ENCODE measurements around the gene CPEB3. TPM values are rescaled to one million over a fixed set of nuclear protein-coding genes. Genes with fewer than 3 reads are reported as not detected.

CPEB3 gene
- total RNA-seq, 4 donors from 2014 or later: 4.1 to 6.6 (median 5.2) TPM

DNA sequence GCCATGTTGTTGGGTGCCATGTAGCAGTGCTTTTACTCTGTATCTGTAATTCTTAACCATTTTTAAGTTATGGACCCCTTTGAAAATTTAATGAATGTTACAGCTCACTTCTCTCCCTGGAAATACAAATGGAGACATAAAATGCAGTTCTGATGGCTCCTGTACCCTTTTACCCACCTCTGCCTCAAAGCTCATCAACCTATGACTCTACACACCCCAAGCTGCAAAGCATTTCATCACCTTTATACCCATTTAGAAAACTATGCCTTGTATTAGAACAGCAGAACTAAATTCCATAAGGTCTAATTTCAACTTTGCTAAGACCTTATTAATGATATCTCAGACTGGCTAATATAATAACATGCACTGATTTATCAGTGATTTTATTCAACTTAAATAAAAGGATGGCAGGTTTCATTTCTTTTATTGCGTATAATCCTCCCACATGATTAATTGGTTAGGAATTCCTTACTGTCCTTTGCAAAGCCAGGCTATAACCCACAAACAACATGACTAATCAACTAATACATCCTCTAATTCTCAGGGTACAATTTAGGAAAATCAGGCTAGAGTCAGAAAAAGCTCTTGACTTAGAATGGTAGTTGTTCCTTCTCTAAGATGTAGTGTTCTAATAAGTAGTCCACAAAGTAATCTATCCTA, 68.1 kb downstream of the CPEB3 start:
- TF ChIP-seq, protein P1, sequence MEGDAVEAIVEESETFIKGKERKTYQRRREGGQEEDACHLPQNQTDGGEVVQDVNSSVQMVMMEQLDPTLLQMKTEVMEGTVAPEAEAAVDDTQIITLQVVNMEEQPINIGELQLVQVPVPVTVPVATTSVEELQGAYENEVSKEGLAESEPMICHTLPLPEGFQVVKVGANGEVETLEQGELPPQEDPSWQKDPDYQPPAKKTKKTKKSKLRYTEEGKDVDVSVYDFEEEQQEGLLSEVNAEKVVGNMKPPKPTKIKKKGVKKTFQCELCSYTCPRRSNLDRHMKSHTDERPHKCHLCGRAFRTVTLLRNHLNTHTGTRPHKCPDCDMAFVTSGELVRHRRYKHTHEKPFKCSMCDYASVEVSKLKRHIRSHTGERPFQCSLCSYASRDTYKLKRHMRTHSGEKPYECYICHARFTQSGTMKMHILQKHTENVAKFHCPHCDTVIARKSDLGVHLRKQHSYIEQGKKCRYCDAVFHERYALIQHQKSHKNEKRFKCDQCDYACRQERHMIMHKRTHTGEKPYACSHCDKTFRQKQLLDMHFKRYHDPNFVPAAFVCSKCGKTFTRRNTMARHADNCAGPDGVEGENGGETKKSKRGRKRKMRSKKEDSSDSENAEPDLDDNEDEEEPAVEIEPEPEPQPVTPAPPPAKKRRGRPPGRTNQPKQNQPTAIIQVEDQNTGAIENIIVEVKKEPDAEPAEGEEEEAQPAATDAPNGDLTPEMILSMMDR (IDR thresholded peaks at IDR 0.05; ENCODE audit: low read depth): no peak

DNA sequence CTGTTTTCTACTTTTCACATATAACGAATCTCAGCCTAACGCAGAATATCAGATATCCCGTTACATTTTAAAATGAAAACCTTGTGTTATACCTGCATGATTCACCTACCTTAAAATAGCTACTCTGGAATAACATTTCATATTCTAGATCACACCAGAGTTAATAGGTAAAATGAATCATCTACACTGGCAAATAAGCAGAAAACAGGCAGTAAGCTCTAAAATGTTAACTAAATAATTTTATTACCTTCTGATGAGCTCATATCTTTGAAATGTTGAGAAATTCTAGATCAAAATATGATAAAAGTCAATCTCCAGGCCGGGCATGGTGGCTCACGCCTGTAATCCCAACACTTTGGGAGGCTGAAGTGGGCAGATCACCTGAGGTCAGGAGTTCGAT, 71.3 kb downstream of the CPEB3 start:
- TF ChIP-seq, protein P1 (IDR thresholded peaks at IDR 0.05; ENCODE audit: low read depth): no peak

DNA sequence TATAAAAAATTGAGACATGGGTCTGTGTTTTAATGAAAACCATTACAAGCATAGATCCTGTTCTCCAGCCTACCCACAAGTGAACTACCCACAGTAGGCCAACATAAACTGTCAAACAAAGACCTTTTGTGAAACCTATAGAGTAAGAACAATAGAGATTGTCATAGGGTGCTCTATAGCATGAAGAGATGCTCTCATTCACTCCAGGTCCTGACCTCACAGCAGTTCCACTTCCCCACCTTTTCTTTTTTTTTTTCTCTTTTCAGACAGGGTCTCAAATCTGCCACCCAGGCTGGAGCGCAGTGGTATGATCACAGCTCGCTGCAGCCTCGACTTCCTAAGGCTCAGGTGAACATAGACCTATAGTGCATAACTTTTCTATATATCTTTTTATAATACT, 72.3 kb downstream of the CPEB3 start:
- TF ChIP-seq, protein P1 (IDR thresholded peaks at IDR 0.05; ENCODE audit: low read depth): no peak

DNA sequence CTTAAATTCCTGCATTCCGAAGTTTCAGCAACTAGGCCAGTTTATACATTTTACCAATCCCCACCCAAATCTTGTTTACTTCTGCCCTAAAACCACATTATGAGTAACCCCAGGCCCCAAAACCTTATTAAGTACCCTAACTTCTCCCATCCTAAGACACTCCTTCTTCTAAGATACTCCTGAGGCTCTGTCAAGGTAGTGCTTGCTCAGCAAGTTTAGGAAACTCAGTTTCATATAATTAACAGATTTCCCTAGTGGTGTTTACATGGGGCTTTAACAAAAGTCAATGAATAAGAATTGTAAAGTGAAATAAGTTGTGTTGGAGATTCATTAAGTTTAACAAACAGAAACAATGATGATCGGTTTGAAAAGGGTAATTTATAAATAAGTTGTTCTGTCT, 77.8 kb downstream of the CPEB3 start:
- TF ChIP-seq, protein P1 (IDR thresholded peaks at IDR 0.05; ENCODE audit: low read depth): no peak

GRCh38 chr10:92208736-92209135, 82.1 kb downstream of the CPEB3 start:
- TF ChIP-seq, protein P1 (IDR thresholded peaks at IDR 0.05; ENCODE audit: low read depth): no peak

DNA sequence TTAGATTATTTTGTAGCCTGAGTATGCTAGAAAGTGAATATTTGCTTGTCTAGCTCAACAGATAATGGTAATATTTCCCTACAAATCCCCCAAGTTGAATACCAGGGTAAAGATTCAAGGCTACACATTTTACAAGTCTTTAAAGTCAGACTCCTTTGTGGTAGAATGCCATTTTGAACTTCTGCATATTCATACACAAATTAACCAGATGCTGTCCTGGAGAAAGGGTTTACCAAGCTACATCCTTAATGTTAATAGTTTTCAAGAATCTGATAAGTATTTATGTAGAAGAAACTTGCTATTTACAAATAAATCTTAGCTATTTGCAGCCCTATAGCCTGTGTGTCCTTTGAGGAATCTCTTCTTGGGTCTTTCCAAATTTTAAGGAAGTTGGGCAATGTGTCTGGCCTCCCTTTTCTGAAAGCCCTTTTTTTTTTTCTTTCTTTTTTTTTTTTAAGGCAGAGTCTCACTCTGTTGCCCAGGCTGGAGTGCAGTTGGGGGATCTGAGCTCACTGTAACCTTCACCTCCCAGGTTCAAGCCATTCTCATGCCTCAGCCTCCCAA, 82.6 kb downstream of the CPEB3 start:
- TF ChIP-seq, protein P1 (IDR thresholded peaks at IDR 0.05; ENCODE audit: low read depth): no peak

DNA sequence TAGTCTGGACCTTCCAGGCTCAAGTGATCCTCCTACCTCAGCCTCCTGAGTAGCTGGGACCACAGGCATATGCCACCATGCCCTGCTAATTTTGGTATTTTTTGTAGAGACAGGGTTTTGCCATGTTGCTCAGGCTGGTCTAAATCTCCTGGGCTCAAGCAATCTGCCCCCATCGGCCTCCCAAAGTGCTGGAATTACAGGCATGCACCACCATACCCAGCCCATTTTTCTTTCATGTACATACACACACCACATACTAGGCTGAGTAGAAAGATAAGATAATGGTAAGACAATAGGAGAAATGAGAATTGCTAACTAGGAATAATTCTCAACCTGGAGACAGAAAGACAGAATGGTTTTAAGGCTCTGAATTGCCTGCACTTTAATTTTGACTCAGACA, 83.8 kb downstream of the CPEB3 start:
- TF ChIP-seq, protein P1 (IDR thresholded peaks at IDR 0.05; ENCODE audit: low read depth): no peak
